GM10248 (cell line): Measurements from ENCODE around the gene ECHDC3.
"Not testable (repeated sequence)": the region's sequence is repeated elsewhere in the genome, so short reads cannot be mapped to it uniquely, and the experiment has no call there.

Experiments used
- CTCF ChIA-PET: fragments of 300-600 bp; sonication (Branson Sonifier 250); formaldehyde crosslinking; extraction: SDS; loops from one replicate; lab custom pipeline; 2021; ENCODE audit warnings: antibody characterized with exemption; lab: Yijun Ruan, JAX
- POLR2A ChIA-PET: fragments of 350-650 bp; sonication (Branson Sonifier 250); formaldehyde crosslinking; extraction: SDS; loops from one replicate; lab custom pipeline; 2020; ENCODE audit warnings: antibody characterized with exemption; lab: Yijun Ruan, JAX
- DNase-seq: peaks from one replicate; pipeline ENCODE4 v3.0.0; 2012; ENCODE audit errors: extremely low spot score
- CTCF ChIP-seq: IDR thresholded peaks from 2 replicates; pipeline ENCODE4 v1.5.1; 2012; ENCODE audit warnings: mild to moderate bottlenecking, low read depth; ENCODE audit errors: extremely low read depth, missing control alignments, control extremely low read depth

The ECHDC3 gene

GRCh38 chr10:11706895-11707567 is 35.2 kb upstream of the ECHDC3 start:
- no peak for TF ChIP-seq CTCF
- POLR2A ChIA-PET = no interaction called here
- no peak for DNase-seq
- CTCF ChIA-PET = interaction anchor here (0.7 kb wide), 1 partner anchor 18 kb away, joined by 3 read pairs; no protein-coding TSS in a partner anchor

- CTCF ChIA-PET = interaction anchor here (1.1 kb wide), 1 partner anchor 193 kb away, joined by 4 read pairs; no protein-coding TSS in a partner anchor
These were observed 34.4 kb upstream of the ECHDC3 start for GRCh38 chr10:11707624-11708350.

GRCh38 chr10:11708801-11709200 is 33.4 kb upstream of the ECHDC3 start:
- not testable (repeated sequence) for DNase-seq
- ChIA-PET CTCF (interaction anchor here (1.1 to 1.5 kb wide), 2 partner anchors 13 to 194 kb away, joined by 3 to 4 read pairs; no protein-coding TSS in a partner anchor), POLR2A (interaction anchor here (0.5 kb wide), 1 partner anchor 30 kb away, joined by 5 read pairs; no protein-coding TSS in a partner anchor)

More at GRCh38 chr10:11707624-11708350, 34.4 kb upstream of the ECHDC3 start:
- no peak for DNase-seq
- TF ChIP-seq CTCF = no peak
- POLR2A ChIA-PET = no interaction called here

- no peak for DNase-seq
- no peak for TF ChIP-seq CTCF
- ChIA-PET CTCF (no interaction called here), POLR2A (no interaction called here)
These were observed 29.4 kb upstream of the ECHDC3 start for GRCh38 chr10:11712744-11713143.

- ChIA-PET POLR2A (no interaction called here), CTCF (no interaction called here)
- TF ChIP-seq CTCF = no peak
- DNase-seq = no peak
These were observed 28.9 kb upstream of the ECHDC3 start for GRCh38 chr10:11713186-11713743.

GRCh38 chr10:11713963-11714362 is 28.2 kb upstream of the ECHDC3 start:
- ChIA-PET CTCF (no interaction called here), POLR2A (no interaction called here)
- no peak for DNase-seq
- TF ChIP-seq CTCF = no peak
